Neural cell (in vitro differentiated cells): ENCODE results near the gene GLI3. TPM values are rescaled to one million over a fixed set of nuclear protein-coding genes. Genes with fewer than 3 reads are reported as not detected.

Source experiments
- H2AFZ ChIP-seq: fragments of 200-600, 300-800 bp; sonication (generic), shearing (Covaris generic); 2 replicates; pipeline ENCODE4 v1.6.0; 2014; ENCODE audit warnings: low read depth, mild to moderate bottlenecking, antibody characterized with exemption, low read length, moderate library complexity
- H3F3A ChIP-seq: fragments of 200-600 bp; shearing (Covaris generic); 2 replicates; pipeline ENCODE4 v1.6.1; 2016; ENCODE audit warnings: mild to moderate bottlenecking, moderate library complexity, mixed read lengths, antibody characterized with exemption, low read length; ENCODE audit not compliant: insufficient read depth, poor library complexity, severe bottlenecking
- H3K27ac ChIP-seq: fragments of 200-600, 300-800 bp; sonication (generic), shearing (Covaris generic); 2 replicates; pipeline ENCODE4 v1.5.1; 2014; ENCODE audit warnings: mild to moderate bottlenecking, low read length, moderate library complexity
- H3K27me3 ChIP-seq: fragments of 300-800, 200-600 bp; sonication (generic), shearing (Covaris generic); 2 replicates; pipeline ENCODE4 v1.6.0; 2014; ENCODE audit warnings: mild to moderate bottlenecking, low read depth, low read length, moderate library complexity; ENCODE audit not compliant: insufficient read depth
- H3K36me3 ChIP-seq: fragments of 300-800, 200-600 bp; sonication (generic), shearing (Covaris generic); 2 replicates; pipeline ENCODE4 v1.5.1; 2014; ENCODE audit warnings: mild to moderate bottlenecking, antibody characterized with exemption, low read length, moderate library complexity; ENCODE audit not compliant: insufficient read depth
- H3K4me2 ChIP-seq: fragments of 300-800, 200-600 bp; sonication (generic), shearing (Covaris generic); 2 replicates; pipeline ENCODE4 v1.6.0; 2014; ENCODE audit warnings: mild to moderate bottlenecking, low read length
- H3K4me3 ChIP-seq: fragments of 300-800, 200-600 bp; sonication (generic), shearing (Covaris generic); 2 replicates; pipeline ENCODE4 v1.5.1; 2014; ENCODE audit warnings: mild to moderate bottlenecking, low read length, moderate library complexity
- H3K79me2 ChIP-seq: fragments of 200-600 bp; shearing (Covaris generic); replicated peaks from 2 replicates; pipeline ENCODE4 v1.6.0; 2014; ENCODE audit warnings: mild to moderate bottlenecking, low read length, moderate library complexity; ENCODE audit not compliant: insufficient read depth
- H3K9ac ChIP-seq: fragments of 300-800, 200-600 bp; sonication (generic), shearing (Covaris generic); 2 replicates; pipeline ENCODE4 v1.6.1; 2016; ENCODE audit warnings: mild to moderate bottlenecking, low read length, mixed read lengths
- H3K9me2 ChIP-seq: fragments of 200-600 bp; shearing (Covaris generic); 2 replicates; pipeline ENCODE4 v1.6.1; 2016; ENCODE audit warnings: mild to moderate bottlenecking, low read length, mixed read lengths; ENCODE audit not compliant: insufficient read depth
- H3K9me3 ChIP-seq: fragments of 200-600, 300-800 bp; sonication (generic), shearing (Covaris generic); 2 replicates; pipeline ENCODE4 v1.6.1; 2016; ENCODE audit warnings: mild to moderate bottlenecking, mixed run types, low read length, moderate library complexity, mixed read lengths
- H4K20me1 ChIP-seq: fragments of 200-600 bp; shearing (Covaris generic); 2 replicates; pipeline ENCODE4 v1.6.1; 2016; ENCODE audit warnings: mild to moderate bottlenecking, mixed run types; ENCODE audit not compliant: insufficient read depth
- CTCF ChIP-seq: fragments of 450-650 bp; IDR thresholded peaks from 2 replicates; pipeline ENCODE4 v1.5.1; 2014; ENCODE audit warnings: antibody characterized with exemption, mild to moderate bottlenecking, moderate library complexity; ENCODE audit not compliant: poor library complexity, severe bottlenecking
- EP300 ChIP-seq: fragments of 450-650 bp; conservative IDR thresholded peaks from 2 replicates; pipeline ENCODE4 v1.6.1; 2014; ENCODE audit warnings: antibody characterized with exemption, mild to moderate bottlenecking, moderate library complexity; ENCODE audit not compliant: poor library complexity, severe bottlenecking
- EZH2 ChIP-seq: fragments of 200-600, 300-800 bp; shearing (Covaris generic), sonication (generic); IDR thresholded peaks from 2 replicates; pipeline ENCODE4 v1.6.1; 2014; ENCODE audit warnings: antibody characterized with exemption, low read length, borderline replicate concordance, mild to moderate bottlenecking; ENCODE audit not compliant: insufficient read depth, poor library complexity, severe bottlenecking
- MXI1 ChIP-seq: fragments of 450-650 bp; conservative IDR thresholded peaks from 2 replicates; pipeline ENCODE4 v1.6.1; 2014; ENCODE audit warnings: antibody characterized with exemption, mild to moderate bottlenecking; ENCODE audit not compliant: poor library complexity, severe bottlenecking
- POLR2AphosphoS5 ChIP-seq: IDR thresholded peaks from 2 replicates; pipeline ENCODE4 v1.6.1; 2012
- RAD21 ChIP-seq: fragments of 450-650 bp; conservative IDR thresholded peaks from 2 replicates; pipeline ENCODE4 v1.6.1; 2014; ENCODE audit warnings: antibody characterized with exemption, mild to moderate bottlenecking, moderate library complexity
- REST ChIP-seq: IDR thresholded peaks from 2 replicates; pipeline ENCODE4 v1.6.1; 2012; ENCODE audit warnings: borderline replicate concordance
- SMC3 ChIP-seq: fragments of 450-650 bp; conservative IDR thresholded peaks from 2 replicates; pipeline ENCODE4 v1.6.1; 2014; ENCODE audit warnings: antibody characterized with exemption, mild to moderate bottlenecking, moderate library complexity; ENCODE audit not compliant: poor library complexity
- TAF1 ChIP-seq: IDR thresholded peaks from 2 replicates; pipeline ENCODE4 v1.6.1; 2012; ENCODE audit warnings: low read depth
- polyA plus RNA-seq: library from polyadenylated mRNA; depleted of rRNA; stranded (reverse); fragments of >200 nt; gene quantifications from 2 replicates; pipeline ENCODE4 v1.2.3, GENCODE V29; 2014

The GLI3 gene
- polyA plus RNA-seq, 1 donor from 2014 or later = 0.19 TPM

- Histone ChIP-seq H3K4me3 (no peak overlapping the region), H4K20me1 (no peaks in the 10 kb centered on the region), H3K36me3 (no peaks in the 10 kb centered on the region), H2AFZ (no peak overlapping the region), H3F3A (no peaks in the 10 kb centered on the region), H3K4me2 (no peak overlapping the region), H3K79me2 (no peaks in the 10 kb centered on the region), H3K9me2 (no peaks in the 10 kb centered on the region), H3K9ac (no peak overlapping the region), H3K9me3 (no peaks in the 10 kb centered on the region), H3K27ac (no peak overlapping the region), H3K27me3 (no peaks in the 10 kb centered on the region)
- TF ChIP-seq EZH2 (no peak), MXI1 (no peak), CTCF (no peak), TAF1 (no peak), RAD21 (no peak), SMC3 (no peak), REST (no peak), EP300 (no peak), POLR2AphosphoS5 (no peak)
Observed at GRCh38 chr7:42250411-42250810, 13.4 kb upstream of the GLI3 start.

DNA sequence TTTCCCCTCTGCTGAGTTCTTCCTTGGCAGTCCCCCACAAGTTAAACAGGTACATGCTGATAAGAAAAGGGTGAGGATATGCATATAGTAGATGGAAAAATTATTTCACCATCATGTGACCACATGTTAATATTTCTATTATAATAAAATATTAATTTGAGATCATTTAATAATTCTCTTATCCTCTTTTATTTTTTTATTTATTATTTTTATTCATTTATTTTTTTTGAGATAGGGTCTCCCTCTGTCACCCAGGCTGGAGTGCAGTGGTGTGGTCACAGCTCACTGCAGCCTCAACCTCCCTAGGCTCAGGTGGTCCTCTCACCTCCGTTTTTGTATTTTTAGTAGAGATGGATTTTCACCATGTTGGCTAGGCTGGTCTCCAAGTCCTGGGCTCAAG, 11.6 kb upstream of the GLI3 start:
- H3K4me3 ChIP-seq = no peak overlapping the region
- no peak overlapping the region for H3K27ac ChIP-seq
- H3K9ac ChIP-seq = no peak overlapping the region
- TF ChIP-seq POLR2AphosphoS5 (no peak), REST (no peak), EZH2 (no peak), TAF1 (no peak), MXI1 (no peak), EP300 (no peak), CTCF (no peak), SMC3 (no peak), RAD21 (no peak)
- no peaks in the 10 kb centered on the region for H3K9me3 ChIP-seq
- no peaks in the 10 kb centered on the region for H3F3A ChIP-seq
- no peaks in the 10 kb centered on the region for H3K79me2 ChIP-seq
- no peaks in the 10 kb centered on the region for H4K20me1 ChIP-seq
- no peak overlapping the region for H3K4me2 ChIP-seq
- H3K36me3 ChIP-seq = no peaks in the 10 kb centered on the region
- no peak overlapping the region for H2AFZ ChIP-seq
- no peaks in the 10 kb centered on the region for H3K27me3 ChIP-seq
- H3K9me2 ChIP-seq = no peaks in the 10 kb centered on the region
